ENCODE results near the gene SDE2. TPM values are rescaled to one million over a fixed set of nuclear protein-coding genes. Genes with fewer than 3 reads are reported as not detected.

Gene SDE2
- total and polyA plus RNA-seq, 10 of the 15 experiments (the other 5 are each of a cell fraction or from before 2014, with no cell fraction given), result 2.7 to 19.4 (median 12.6) TPM

GRCh38 chr1:225979421-225979820, 19.7 kb downstream of the SDE2 start:
- peaks cover 2 to 28% of the 10 kb centered on the region in 2 experiments for H3K36me3 ChIP-seq (ENCODE audit: control insufficient read depth in 2 of 2, insufficient read depth in 2 of 2, low read length in 1 of 2)
- no peak for FAIRE-seq

GRCh38 chr1:225977937-225978748, 21.0 kb downstream of the SDE2 start:
- no peak overlapping the region for H3K27ac ChIP-seq (ENCODE audit: control insufficient read depth, insufficient read depth)
- RAD21 ChIA-PET (ENCODE audit: unreplicated experiment), result interaction anchor here (0.7 to 1.3 kb wide), 14 partner anchors 8 to 504 kb away, joined by 3 to 12 read pairs (median 3); partner anchors contain the start of genes H3-3A and PYCR2
- H3K4me2 ChIP-seq (ENCODE audit: control insufficient read depth, insufficient read depth), result no peak overlapping the region
- in situ Hi-C loops (cut with MboI), result loop anchor here (5.0 kb wide), 1 partner anchor 501 kb away; no protein-coding TSS in a partner anchor
- peaks cover 2 to 21% of the 10 kb centered on the region in 2 experiments for H3K36me3 ChIP-seq (ENCODE audit: control insufficient read depth in 2 of 2, insufficient read depth in 2 of 2, low read length in 1 of 2)
- H2AFZ ChIP-seq (ENCODE audit: control insufficient read depth, low read depth, low read length), result no peak overlapping the region
- H3K79me2 ChIP-seq (ENCODE audit: control insufficient read depth, insufficient read depth, low read length), result no peaks in the 10 kb centered on the region
- 0 out of 2 replicates have a peak, but pooled peaks cover 5% of the 10 kb centered on the region for H3K4me1 ChIP-seq (ENCODE audit: control insufficient read depth, insufficient read depth, low read length)
- intact Hi-C loops (cut with micrococcal nuclease; ENCODE audit: unreplicated experiment), result loop anchor here (2.0 to 5.0 kb wide), 3 partner anchors 144 to 425 kb away; no protein-coding TSS in a partner anchor
- H3K9ac ChIP-seq (ENCODE audit: control insufficient read depth, insufficient read depth, low read length), result no peak overlapping the region
- H3K27me3 ChIP-seq (replicated peaks in 1 of 2; ENCODE audit: control insufficient read depth in 2 of 2, insufficient read depth in 2 of 2, low read length in 1 of 2), result no peaks in the 10 kb centered on the region
- SMC1A ChIA-PET (ENCODE audit: uncharacterized antibody, unreplicated experiment), result interaction anchor here (0.7 to 2.0 kb wide), 6 partner anchors 9 to 505 kb away, joined by 3 to 16 read pairs (median 4); no protein-coding TSS in a partner anchor
- DNase-seq (ENCODE audit: low read depth, low spot score) (peak; percentile 45), FAIRE-seq (no peak), ATAC-seq (peak; percentile 85)
- no peaks in the 10 kb centered on the region for H4K20me1 ChIP-seq (ENCODE audit: control insufficient read depth, insufficient read depth)
- BruUV-seq (replicated peaks), result no TSS peak
- 24% methylated on average over 15 of the region's 15 CpGs for WGBS (ENCODE audit: insufficient coverage, insufficient replicate concordance, low lambda C conversion rate, missing lambda C conversion rate)
- peaks cover 11% of the 10 kb centered on the region; the same call in 2 of the 3 replicates for H3K9me3 ChIP-seq (replicated peaks; ENCODE audit: control insufficient read depth, insufficient read depth, low read length)
- CTCF ChIA-PET, result interaction anchor here (0.6 to 9.2 kb wide), 14 partner anchors 8 to 536 kb away, joined by 3 to 55 read pairs (median 4); no protein-coding TSS in a partner anchor
- POLR2A ChIA-PET, result no interaction called here
- H3K4me3 ChIP-seq, result no peak overlapping the region
- no peak for TF ChIP-seq BRCA1 (IDR thresholded peaks at IDR 0.05; ENCODE audit: low read depth, low read length)
- peak; percentile 77 for TF ChIP-seq RUNX3 (IDR thresholded peaks at IDR 0.05; ENCODE audit: low read length)
- peak; percentile 9 to 54 (median 11); a peak in 4 of 6 replicates for TF ChIP-seq CTCF (IDR thresholded peaks at IDR 0.05 in 2 of 3, conservative IDR thresholded peaks at IDR 0.05 in 1 of 3; ENCODE audit: control insufficient read depth in 2 of 3, extremely low read depth in 1 of 3, insufficient read depth in 1 of 3, low read depth in 3 of 3, low read length in 3 of 3)
- TF ChIP-seq E4F1 (IDR thresholded peaks at IDR 0.05; ENCODE audit: borderline replicate concordance, partially characterized antibody), result no peak
- TF ChIP-seq IRF3 (IDR thresholded peaks at IDR 0.05), result no peak

More at GRCh38 chr1:225979421-225979820, 19.7 kb downstream of the SDE2 start:
- Histone ChIP-seq H3K27me3 (replicated peaks in 1 of 2; ENCODE audit: control insufficient read depth in 2 of 2, insufficient read depth in 2 of 2, low read length in 1 of 2) (no peaks in the 10 kb centered on the region), H3K27ac (ENCODE audit: control insufficient read depth, insufficient read depth) (no peak overlapping the region), H4K20me1 (ENCODE audit: control insufficient read depth, insufficient read depth) (no peaks in the 10 kb centered on the region), H2AFZ (ENCODE audit: control insufficient read depth, low read depth, low read length) (no peak overlapping the region), H3K4me3 (no peak overlapping the region), H3K4me2 (ENCODE audit: control insufficient read depth, insufficient read depth) (no peak overlapping the region), H3K79me2 (ENCODE audit: control insufficient read depth, insufficient read depth, low read length) (no peaks in the 10 kb centered on the region), H3K9me3 (replicated peaks; ENCODE audit: control insufficient read depth, insufficient read depth, low read length) (peaks cover 15% of the 10 kb centered on the region; the same call in 2 of the 3 replicates), H3K9ac (ENCODE audit: control insufficient read depth, insufficient read depth, low read length) (no peak overlapping the region), H3K4me1 (ENCODE audit: control insufficient read depth, insufficient read depth, low read length) (0 out of 2 replicates have a peak, but pooled peaks cover 5% of the 10 kb centered on the region)
- ChIA-PET CTCF (interaction anchor here (0.6 to 2.3 kb wide), 8 partner anchors 8 to 511 kb away, joined by 3 to 19 read pairs (median 4); no protein-coding TSS in a partner anchor), RAD21 (ENCODE audit: unreplicated experiment) (interaction anchor here (0.9 kb wide), 1 partner anchor 12 kb away, joined by 3 read pairs; no protein-coding TSS in a partner anchor), SMC1A (ENCODE audit: uncharacterized antibody, unreplicated experiment) (interaction anchor here (0.8 to 2.0 kb wide), 4 partner anchors 8 to 85 kb away, joined by 3 to 16 read pairs (median 8); no protein-coding TSS in a partner anchor), POLR2A (interaction anchor here (0.5 to 0.9 kb wide), 3 partner anchors 12 to 132 kb away, joined by 3 to 7 read pairs (median 4); no protein-coding TSS in a partner anchor)
- no TSS peak for BruUV-seq (replicated peaks)
- WGBS (ENCODE audit: insufficient coverage, insufficient replicate concordance, low lambda C conversion rate, missing lambda C conversion rate), result 100% methylated on average over 1 of the region's 1 CpG
- intact Hi-C loops (cut with micrococcal nuclease; ENCODE audit: unreplicated experiment) (loop anchor here (5.0 kb wide), 1 partner anchor 143 kb away; no protein-coding TSS in a partner anchor), in situ Hi-C loops (cut with MboI) (loop anchor here (5.0 kb wide), 1 partner anchor 502 kb away; no protein-coding TSS in a partner anchor)
- ATAC-seq (no peak), DNase-seq (ENCODE audit: low read depth, low spot score) (no peak)
- TF ChIP-seq YY1 (IDR thresholded peaks at IDR 0.05; ENCODE audit: low read depth, low read length) (no peak), RFX5 (IDR thresholded peaks at IDR 0.05; ENCODE audit: low read depth, low read length) (no peak), HDAC6 (IDR thresholded peaks at IDR 0.05; ENCODE audit: unreplicated experiment) (no peak), HDGF (IDR thresholded peaks at IDR 0.05) (no peak), ASH2L (IDR thresholded peaks at IDR 0.05; ENCODE audit: borderline replicate concordance, low read depth) (no peak), NBN (IDR thresholded peaks at IDR 0.05) (no peak)
